Tibial nerve (tissue), 4 donors: ENCODE results near the gene MYO15B. TPM values are rescaled to one million over a fixed set of nuclear protein-coding genes. Genes with fewer than 3 reads are reported as not detected.
A peak's percentile ranks its signal among the peaks of the same experiment; 100 is the strongest.

Experiments
- DNase-seq, 2 donors: peaks; one replicate each; pipeline ENCODE4 v3.0.0-alpha.2; 2019; ENCODE audit warnings: low spot score in 2 of 2
- H3K27ac ChIP-seq, 4 donors: fragments of 200-600 bp; sonication (generic) in 3 of 4; one replicate each; pipeline ENCODE4 v1.5.1; 2017 to 2019; ENCODE audit warnings: mild to moderate bottlenecking in 1 of 4
- H3K27me3 ChIP-seq, 2 donors: fragments of 200-600 bp; sonication (generic) in 1 of 2; one replicate each; pipeline versions ENCODE4 v1.5.1 to v1.6.0; 2017 to 2019
- H3K36me3 ChIP-seq, 3 donors: fragments of 200-600 bp; sonication (generic); one replicate each; pipeline ENCODE4 v1.5.1; 2018 to 2019
- H3K4me1 ChIP-seq, 4 donors: fragments of 200-600 bp; sonication (generic) in 3 of 4; one replicate each; pipeline ENCODE4 v1.5.1; 2017 to 2019
- H3K4me3 ChIP-seq, 4 donors: fragments of 200-600 bp; sonication (generic) in 3 of 4; one replicate each; pipeline ENCODE4 v1.5.1; 2017 to 2019; ENCODE audit warnings: mild to moderate bottlenecking in 1 of 4, moderate library complexity in 1 of 4
- H3K9me3 ChIP-seq, 4 donors: fragments of 200-600 bp; sonication (generic) in 3 of 4; one replicate each; pipeline ENCODE4 v1.5.1; 2017 to 2019
- EP300 ChIP-seq, 2 donors: sonication (generic); formaldehyde crosslinking; IDR thresholded peaks; one replicate each; pipeline ENCODE4 v1.6.1; 2017; ENCODE audit warnings: antibody characterized with exemption in 2 of 2, mild to moderate bottlenecking in 1 of 2
- POLR2A ChIP-seq, 2 donors: fragments of 450-650 bp; IDR thresholded peaks; one replicate each; pipeline ENCODE4 v1.6.1; 2017; ENCODE audit warnings: antibody characterized with exemption in 2 of 2, mild to moderate bottlenecking in 2 of 2, moderate library complexity in 2 of 2
- WGBS, 2 donors: methylation state at CpG; one replicate each; pipeline ENCODE4 v1.1.5; 2018; 5-methylcytosine and 5-hydroxymethylcytosine counted together
- total RNA-seq, 4 donors: library from RNA; depleted of rRNA; stranded (reverse); fragments of >200 nt; gene quantifications; one replicate each; pipeline ENCODE4 v1.1.0, GENCODE V29; 2016
- TF ChIP-seq, protein P1 (sequence below), 5 experiments: fragments of 200-600 bp in 3 of 5; fragments of 450-650 bp in 2 of 5; sonication (generic) in 3 of 5; IDR thresholded peaks; one replicate each; pipeline ENCODE4 v1.5.1; 2016 to 2019; ENCODE audit warnings: antibody characterized with exemption in 5 of 5, mild to moderate bottlenecking in 3 of 5, moderate library complexity in 2 of 5

Gene MYO15B
- total RNA-seq, 4 donors from 2014 or later: 150 to 327 (median 278) TPM

DNA sequence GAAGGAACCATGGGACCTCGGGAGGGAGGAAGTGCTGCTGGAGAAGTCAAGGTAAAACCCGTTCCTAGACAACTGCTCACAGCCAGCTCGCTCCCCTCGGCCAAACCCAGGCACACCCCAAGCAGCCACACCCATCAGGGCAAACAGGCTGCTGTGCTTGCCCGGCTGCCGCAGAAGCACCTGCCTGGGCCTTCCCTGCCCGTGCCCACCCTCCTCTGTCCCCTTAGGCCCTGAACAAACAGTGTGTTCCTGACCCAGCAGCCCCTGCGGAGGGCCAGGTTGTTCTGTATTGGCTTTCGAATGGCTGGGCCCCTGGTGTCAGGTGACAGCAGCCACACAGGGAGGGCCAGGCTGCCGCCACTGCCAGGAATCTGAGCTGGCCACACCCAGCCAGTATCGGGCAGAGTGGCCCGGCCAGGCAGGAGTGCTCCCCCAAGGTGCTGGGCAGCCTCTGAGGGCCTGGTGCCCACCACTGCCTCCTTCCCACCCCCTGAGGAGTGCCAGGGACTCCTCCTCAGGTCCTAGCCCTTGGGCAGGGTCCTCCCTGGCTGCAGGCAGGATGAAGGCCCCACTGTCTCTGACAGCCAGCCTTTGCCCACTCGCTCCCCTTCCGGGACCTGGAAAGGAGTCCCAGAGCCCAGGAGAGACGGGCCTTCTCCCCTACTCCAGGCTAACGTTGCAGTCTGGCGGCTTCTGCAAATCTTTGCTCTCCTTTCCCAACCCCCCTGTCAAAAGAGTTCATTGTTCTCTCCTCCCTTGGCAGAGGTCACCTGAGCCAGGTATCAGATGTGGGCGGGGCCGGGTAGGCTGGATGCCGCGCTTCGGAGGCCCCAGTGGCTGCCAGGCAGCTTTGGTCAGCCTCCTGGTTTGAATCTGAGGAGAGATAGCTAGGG is 38.1 kb upstream of the MYO15B start:
- Histone ChIP-seq H3K27ac (peak overlapping the region in 1 of 4 donors; percentile 67), H3K9me3 (no peaks in the 10 kb centered on the region), H3K4me1 (no peaks in the 10 kb centered on the region), H3K36me3 (no peaks in the 10 kb centered on the region), H3K4me3 (no peak overlapping the region), H3K27me3 (no peaks in the 10 kb centered on the region)
- WGBS, 2 donors: 57 to 63% methylated on average over 15 to 18 of the region's 22 CpGs
- TF ChIP-seq EP300 (IDR thresholded peaks at IDR 0.05): no peak
- TF ChIP-seq, protein P1, sequence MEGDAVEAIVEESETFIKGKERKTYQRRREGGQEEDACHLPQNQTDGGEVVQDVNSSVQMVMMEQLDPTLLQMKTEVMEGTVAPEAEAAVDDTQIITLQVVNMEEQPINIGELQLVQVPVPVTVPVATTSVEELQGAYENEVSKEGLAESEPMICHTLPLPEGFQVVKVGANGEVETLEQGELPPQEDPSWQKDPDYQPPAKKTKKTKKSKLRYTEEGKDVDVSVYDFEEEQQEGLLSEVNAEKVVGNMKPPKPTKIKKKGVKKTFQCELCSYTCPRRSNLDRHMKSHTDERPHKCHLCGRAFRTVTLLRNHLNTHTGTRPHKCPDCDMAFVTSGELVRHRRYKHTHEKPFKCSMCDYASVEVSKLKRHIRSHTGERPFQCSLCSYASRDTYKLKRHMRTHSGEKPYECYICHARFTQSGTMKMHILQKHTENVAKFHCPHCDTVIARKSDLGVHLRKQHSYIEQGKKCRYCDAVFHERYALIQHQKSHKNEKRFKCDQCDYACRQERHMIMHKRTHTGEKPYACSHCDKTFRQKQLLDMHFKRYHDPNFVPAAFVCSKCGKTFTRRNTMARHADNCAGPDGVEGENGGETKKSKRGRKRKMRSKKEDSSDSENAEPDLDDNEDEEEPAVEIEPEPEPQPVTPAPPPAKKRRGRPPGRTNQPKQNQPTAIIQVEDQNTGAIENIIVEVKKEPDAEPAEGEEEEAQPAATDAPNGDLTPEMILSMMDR (IDR thresholded peaks at IDR 0.05): no peak
- DNase-seq: no peak

DNA sequence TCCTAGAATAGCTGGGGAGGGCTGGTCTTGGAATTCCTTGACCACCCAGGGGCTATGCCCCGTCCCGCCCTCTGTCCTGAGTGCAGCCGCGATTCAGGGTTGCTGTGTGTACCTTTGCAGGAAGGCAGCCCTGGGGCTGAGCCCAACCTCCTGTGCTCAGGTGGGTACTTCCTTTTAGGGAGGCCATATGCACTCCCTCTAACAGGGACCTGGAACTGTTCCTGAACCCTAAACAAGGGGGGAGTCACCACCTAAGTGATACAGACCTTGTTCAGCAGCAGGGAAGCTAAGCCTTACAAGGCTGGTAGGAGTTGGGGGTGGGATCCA is 37.5 kb upstream of the MYO15B start:
- Histone ChIP-seq H3K27me3 (no peaks in the 10 kb centered on the region), H3K27ac (peak overlapping the region in 1 of 4 donors; percentile 67), H3K4me1 (no peaks in the 10 kb centered on the region), H3K36me3 (no peaks in the 10 kb centered on the region), H3K9me3 (no peaks in the 10 kb centered on the region), H3K4me3 (no peak overlapping the region)
- WGBS, 2 donors: 79 to 88% methylated on average over 4 of the region's 4 CpGs
- DNase-seq: no peak
- TF ChIP-seq, protein P1 (IDR thresholded peaks at IDR 0.05): no peak

DNA sequence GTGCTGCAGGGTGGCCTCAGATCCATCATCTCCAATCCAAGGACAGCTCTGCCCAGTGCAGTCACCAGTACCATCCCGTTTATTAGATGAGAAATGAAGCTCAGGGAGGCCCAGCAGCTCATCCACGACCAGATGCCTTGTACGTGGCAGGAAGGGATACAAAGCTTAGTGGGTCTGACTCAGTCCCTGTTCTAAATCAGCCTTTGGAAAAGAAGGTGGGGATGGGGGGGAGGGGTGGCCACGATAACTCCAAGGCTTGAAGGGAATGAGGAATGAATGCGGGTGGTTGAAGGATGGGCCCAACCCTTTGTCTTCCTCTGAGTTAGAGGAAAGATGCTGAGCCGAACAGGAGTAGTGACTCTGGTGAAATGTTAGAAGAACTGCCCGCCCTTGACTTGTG is 36.3 kb upstream of the MYO15B start:
- Histone ChIP-seq H3K27me3 (no peaks in the 10 kb centered on the region), H3K36me3 (no peaks in the 10 kb centered on the region), H3K9me3 (no peaks in the 10 kb centered on the region), H3K27ac (no peak overlapping the region), H3K4me1 (no peaks in the 10 kb centered on the region), H3K4me3 (no peak overlapping the region)
- no peak for DNase-seq
- TF ChIP-seq EP300 (IDR thresholded peaks at IDR 0.05): no peak
- no peak for TF ChIP-seq POLR2A (IDR thresholded peaks at IDR 0.05)
- TF ChIP-seq, protein P1 (IDR thresholded peaks at IDR 0.05): no peak
- WGBS, 2 donors: 80 to 83% methylated on average over 7 of the region's 7 CpGs

DNA sequence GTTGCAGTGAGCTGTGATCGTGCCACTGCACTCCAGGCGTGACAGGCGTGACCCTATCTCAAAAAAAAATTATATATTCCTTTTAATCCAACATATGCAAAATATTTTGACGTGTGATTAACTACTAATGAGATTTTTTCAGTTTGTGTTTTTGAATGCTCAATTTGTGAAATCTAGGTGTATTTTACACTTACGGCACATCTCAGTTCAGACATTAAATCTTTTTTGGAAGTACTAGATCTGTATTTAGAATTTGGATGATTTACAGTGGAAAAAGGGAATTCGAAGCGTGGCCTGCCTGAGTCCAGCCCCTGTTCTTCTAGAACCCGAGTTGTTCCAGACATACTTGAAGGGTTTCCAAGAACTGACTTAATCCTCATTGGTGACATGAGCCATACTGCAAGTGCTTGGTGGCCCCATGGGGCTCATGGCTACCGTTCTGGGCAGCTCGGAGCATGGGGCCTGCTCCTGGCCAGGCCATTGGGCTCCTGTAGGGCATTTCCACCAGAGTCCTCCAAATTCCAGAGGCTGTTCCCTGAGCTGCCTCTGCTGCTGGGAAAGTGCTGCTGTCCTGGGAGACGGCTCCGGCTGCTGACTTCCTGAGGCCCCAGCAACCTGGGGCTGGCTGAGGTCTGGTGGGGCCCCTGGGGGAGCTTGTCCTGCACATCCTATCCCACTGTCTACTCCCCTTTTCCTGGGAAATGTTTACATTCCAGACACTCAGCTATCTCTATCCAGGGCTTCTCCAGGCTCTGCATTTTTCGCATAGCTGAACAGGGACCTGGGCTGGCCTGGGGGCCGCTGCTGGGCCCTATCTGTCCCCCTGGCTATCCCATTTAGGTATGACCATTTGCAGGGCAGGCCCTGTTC is 34.9 kb upstream of the MYO15B start:
- H3K4me3 ChIP-seq: no peak overlapping the region
- H3K4me1 ChIP-seq: peaks cover 0 to 7% (median 0%) of the 10 kb centered on the region in 4 donors
- WGBS, 2 donors: 75 to 79% methylated on average over 12 to 14 of the region's 14 CpGs
- H3K27ac ChIP-seq: no peak overlapping the region
- H3K9me3 ChIP-seq: no peaks in the 10 kb centered on the region
- DNase-seq: no peak
- no peak for TF ChIP-seq EP300 (IDR thresholded peaks at IDR 0.05)
- TF ChIP-seq, protein P1 (IDR thresholded peaks at IDR 0.05): no peak
- no peaks in the 10 kb centered on the region for H3K36me3 ChIP-seq
- no peaks in the 10 kb centered on the region for H3K27me3 ChIP-seq
